ENCODE measurements around the gene YAF2. TPM values are rescaled to one million over a fixed set of nuclear protein-coding genes. Genes with fewer than 3 reads are reported as not detected.
A peak's percentile ranks its signal among the peaks of the same experiment; 100 is the strongest.

The YAF2 gene
- total and polyA plus RNA-seq, 2 of the 13 experiments (the other 11 are each of a cell fraction or from before 2014, with no cell fraction given): 8.4 to 11.7 TPM

GRCh38 chr12:42267413-42268190, 29.6 kb upstream of the YAF2 start:
- WGBS (ENCODE audit: low lambda C conversion rate): 26% methylated on average over 8 of the region's 15 CpGs
- BruUV-seq (replicated peaks): no TSS peak
- H3K27me3 ChIP-seq (ENCODE audit: control insufficient read depth in 1 of 2, insufficient read depth in 2 of 2, low read length in 2 of 2): 0 out of 5 replicates have a peak, but pooled peaks cover 0 to 4% of the 10 kb centered on the region in 2 experiments
- no peaks in the 10 kb centered on the region for H3K79me2 ChIP-seq (ENCODE audit: insufficient read depth, low read length)
- H3K4me2 ChIP-seq (ENCODE audit: low read depth, low read length): peak overlapping the region; percentile 24; the same call in 1 of the 2 replicates
- ChIA-PET POLR2A (no interaction called here), CTCF (ENCODE audit: low intra/inter-chr PET ratio, low total read pairs) (no interaction called here)
- no peak overlapping the region; a peak in 1 of 6 replicates for H3K4me3 ChIP-seq (replicated peaks in 1 of 3; ENCODE audit: insufficient read depth in 1 of 3, low read depth in 2 of 3, low read length in 3 of 3)
- H3K27ac ChIP-seq (ENCODE audit: extremely low read length, insufficient read depth, low read length): no peak overlapping the region
- FAIRE-seq (no peak), ATAC-seq (peak; percentile 67), DNase-seq (ENCODE audit: low spot score) (no peak)
- no peak overlapping the region for H3K9ac ChIP-seq (ENCODE audit: insufficient read depth, low read depth, low read length)
- H3K4me1 ChIP-seq (ENCODE audit: insufficient read depth, low read length): 0 out of 2 replicates have a peak, but pooled peaks cover 11% of the 10 kb centered on the region
- H2AFZ ChIP-seq (ENCODE audit: low read length): no peak overlapping the region
- intact Hi-C loops (cut with micrococcal nuclease; ENCODE audit: unreplicated experiment): no loop called here
- H3K36me3 ChIP-seq (replicated peaks in 1 of 2; ENCODE audit: control insufficient read depth in 1 of 2, insufficient read depth in 2 of 2, low read length in 2 of 2): no peaks in the 10 kb centered on the region
- in situ Hi-C loops (cut with HindIII; ENCODE audit: extremely low pct_ligation_motif_present, low pct_unique_long_range_greater_than_20kb): no loop called here
- no peaks in the 10 kb centered on the region for H4K20me1 ChIP-seq (ENCODE audit: insufficient read depth, low read length)
- TF ChIP-seq JUND (CRISPR knock-in tag; IDR thresholded peaks at IDR 0.05) (no peak), ZNF713 (CRISPR knock-in tag; IDR thresholded peaks at IDR 0.05) (no peak), TBX2 (CRISPR knock-in tag; IDR thresholded peaks at IDR 0.05; ENCODE audit: borderline replicate concordance) (no peak), MXD3 (CRISPR knock-in tag; IDR thresholded peaks at IDR 0.05) (no peak), ZNF780A (CRISPR knock-in tag; IDR thresholded peaks at IDR 0.05) (no peak), TMF1 (CRISPR knock-in tag; IDR thresholded peaks at IDR 0.05; ENCODE audit: low read depth) (no peak), PBX2 (CRISPR knock-in tag; IDR thresholded peaks at IDR 0.05) (no peak), TAF15 (IDR thresholded peaks at IDR 0.05; ENCODE audit: low read depth, low read length, poor library complexity, severe bottlenecking) (no peak)
- no peaks in the 10 kb centered on the region for H3K9me3 ChIP-seq (ENCODE audit: low read length)

Measured in HepG2 (cell line).